Liver (tissue), 9 donors: ENCODE data around the gene C6orf132. TPM values are rescaled to one million over a fixed set of nuclear protein-coding genes. Genes with fewer than 3 reads are reported as not detected.

Experiments used
- DNase-seq: peaks from one replicate; pipeline ENCODE4 v3.0.0-alpha.2; 2017; ENCODE audit warnings: low spot score
- H3K27ac ChIP-seq, 2 donors: one replicate each; pipeline ENCODE4 v1.7.0; 2013; ENCODE audit warnings: inconsistent platforms in 2 of 2, low read length in 2 of 2, control low read depth in 1 of 2, low read depth in 1 of 2, mild to moderate bottlenecking in 1 of 2
- H3K27me3 ChIP-seq, 4 donors: one replicate each; pipeline versions ENCODE4 v1.6.1 to v1.7.0; 2013; ENCODE audit warnings: low read length in 3 of 4, inconsistent platforms in 1 of 4, mild to moderate bottlenecking in 1 of 4, moderate library complexity in 1 of 4; ENCODE audit not compliant: control insufficient read depth in 4 of 4, insufficient read depth in 4 of 4
- H3K36me3 ChIP-seq, 4 donors: one replicate each; pipeline versions ENCODE4 v1.6.1 to v1.7.0; 2013; ENCODE audit warnings: low read length in 3 of 4, mild to moderate bottlenecking in 3 of 4, low read depth in 1 of 4, moderate library complexity in 1 of 4; ENCODE audit not compliant: control insufficient read depth in 4 of 4, insufficient read depth in 3 of 4
- H3K4me1 ChIP-seq, 4 donors: one replicate each; pipeline versions ENCODE4 v1.6.1 to v1.7.0; 2013; ENCODE audit warnings: low read length in 3 of 4, mild to moderate bottlenecking in 3 of 4, moderate library complexity in 1 of 4; ENCODE audit not compliant: control insufficient read depth in 4 of 4, insufficient read depth in 4 of 4
- H3K4me3 ChIP-seq, 3 donors: one replicate each; pipeline versions ENCODE4 v1.6.1 to v1.7.0; 2013; ENCODE audit warnings: low read length in 3 of 3, control low read depth in 1 of 3, low read depth in 1 of 3, mild to moderate bottlenecking in 1 of 3
- H3K9ac ChIP-seq, 2 donors: one replicate each; pipeline ENCODE4 v1.7.0; 2013; ENCODE audit warnings: low read length in 2 of 2, mild to moderate bottlenecking in 2 of 2, moderate library complexity in 2 of 2, control low read depth in 1 of 2, low read depth in 1 of 2
- H3K9me3 ChIP-seq, 4 donors: one replicate each; pipeline versions ENCODE4 v1.6.1 to v1.7.0; 2013; ENCODE audit warnings: low read length in 3 of 4; ENCODE audit not compliant: control insufficient read depth in 4 of 4
- CTCF ChIP-seq: fragments of 150-350 bp; IDR thresholded peaks from 2 replicates; pipeline ENCODE4 v1.5.1; 2017; ENCODE audit warnings: improper control_type of control experiment, low read depth, low read length; ENCODE audit not compliant: missing input control
- EGR1 ChIP-seq, 2 donors: IDR thresholded peaks; 2 replicates each; pipeline ENCODE4 v1.6.1; 2016 to 2018; ENCODE audit warnings: antibody characterized with exemption in 2 of 2, low read depth in 2 of 2
- FOXA1 ChIP-seq: IDR thresholded peaks from 2 replicates; pipeline ENCODE4 v1.6.1; 2016; ENCODE audit warnings: antibody characterized with exemption
- FOXA2 ChIP-seq: IDR thresholded peaks from 2 replicates; pipeline ENCODE4 v1.6.1; 2016; ENCODE audit warnings: antibody characterized with exemption
- GABPA ChIP-seq, 2 donors: IDR thresholded peaks in 1 of 2; conservative IDR thresholded peaks in 1 of 2; 2 replicates each; pipeline ENCODE4 v1.6.1; 2016; ENCODE audit warnings: antibody characterized with exemption in 2 of 2, mild to moderate bottlenecking in 1 of 2, moderate library complexity in 1 of 2
- HNF4A ChIP-seq, 2 donors: conservative IDR thresholded peaks; 2 replicates each; pipeline ENCODE4 v1.6.1; 2016; ENCODE audit warnings: antibody characterized with exemption in 2 of 2, mild to moderate bottlenecking in 2 of 2
- HNF4G ChIP-seq: IDR thresholded peaks from 2 replicates; pipeline ENCODE4 v1.6.1; 2016; ENCODE audit warnings: antibody characterized with exemption
- JUND ChIP-seq, 2 donors: IDR thresholded peaks; 2 replicates each; pipeline ENCODE4 v1.6.1; 2016; ENCODE audit warnings: antibody characterized with exemption in 2 of 2
- NR2F2 ChIP-seq: IDR thresholded peaks from 2 replicates; pipeline ENCODE4 v1.6.1; 2016; ENCODE audit warnings: antibody characterized with exemption
- RAD21 ChIP-seq, 2 donors: IDR thresholded peaks; 2 replicates each; pipeline ENCODE4 v1.6.1; 2016; ENCODE audit warnings: antibody characterized with exemption in 2 of 2, mild to moderate bottlenecking in 2 of 2
- REST ChIP-seq: IDR thresholded peaks from 2 replicates; pipeline ENCODE4 v1.6.1; 2016; ENCODE audit warnings: antibody characterized with exemption, mild to moderate bottlenecking
- RXRA ChIP-seq, 2 donors: IDR thresholded peaks; 2 replicates each; pipeline ENCODE4 v1.6.1; 2017 to 2018; ENCODE audit warnings: antibody characterized with exemption in 2 of 2, mild to moderate bottlenecking in 1 of 2
- SP1 ChIP-seq: IDR thresholded peaks from 2 replicates; pipeline ENCODE4 v1.6.1; 2018; ENCODE audit warnings: antibody characterized with exemption, mild to moderate bottlenecking
- TAF1 ChIP-seq: conservative IDR thresholded peaks from 2 replicates; pipeline ENCODE4 v1.6.1; 2016; ENCODE audit warnings: antibody characterized with exemption, mild to moderate bottlenecking
- YY1 ChIP-seq: IDR thresholded peaks from 2 replicates; pipeline ENCODE4 v1.6.1; 2016; ENCODE audit warnings: antibody characterized with exemption, mild to moderate bottlenecking
- ZBTB33 ChIP-seq: IDR thresholded peaks from 2 replicates; pipeline ENCODE4 v1.6.1; 2016; ENCODE audit warnings: antibody characterized with exemption
- WGBS: extraction: QIAGEN DNeasy Blood & Tissue Kit; methylation state at CpG from one replicate; pipeline ENCODE4 v1.1.7; 2013; 5-methylcytosine and 5-hydroxymethylcytosine counted together
- polyA plus RNA-seq, 2 donors: library from polyadenylated mRNA; stranded (reverse) in 1 of 2; unstranded in 1 of 2; fragments of 200-250 nt in 1 of 2; fragments of >200 nt in 1 of 2; fragmentation: Nextera tagmentation in 1 of 2; extraction: Ambion mirVana in 1 of 2; gene quantifications; one replicate each; pipeline versions ENCODE4 v1.2.1 to v1.2.3, GENCODE V29; 2013 to 2015
- total RNA-seq, 2 donors: library from RNA; depleted of rRNA; stranded (reverse); fragments of >200 nt; gene quantifications; one replicate each; pipeline ENCODE4 v1.2.3, GENCODE V29; 2014
- TF ChIP-seq, protein P1 (sequence below): IDR thresholded peaks from 2 replicates; pipeline ENCODE4 v1.6.1; 2016; ENCODE audit warnings: antibody characterized with exemption
- TF ChIP-seq, protein P2 (sequence below): IDR thresholded peaks from 2 replicates; pipeline ENCODE4 v1.6.1; 2016; ENCODE audit warnings: antibody characterized with exemption
- donor health status: healthy.
- donor health status: healthy.
- donor health status: healthy.
- donor health status: healthy.
- donor health status: healthy.

Gene C6orf132
- total and polyA plus RNA-seq, 4 donors, result 0.07 to 0.25 (median 0.24) TPM; not detected in 1

DNA sequence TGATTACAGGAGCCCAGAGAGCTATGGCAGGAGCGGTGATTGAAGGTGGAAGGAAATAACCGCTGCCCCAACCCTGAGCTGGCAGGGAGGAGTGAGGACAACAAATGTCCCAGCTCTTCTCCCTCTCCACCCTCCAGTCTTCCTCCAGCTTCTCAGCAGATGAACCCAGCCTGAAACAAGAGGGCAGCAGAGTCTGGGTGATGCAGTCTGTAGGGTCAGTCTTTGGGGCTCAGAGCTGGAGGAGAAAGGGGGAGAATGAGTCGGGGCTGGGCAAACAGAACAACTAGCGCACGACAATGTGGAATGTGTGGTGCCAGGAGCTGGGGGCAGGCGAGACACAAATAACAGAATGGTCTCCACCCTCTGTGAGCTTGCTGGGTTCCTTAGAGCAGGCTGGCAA, 26.2 kb upstream of the C6orf132 start:
- Histone ChIP-seq H3K9ac (no peak overlapping the region), H3K27ac (no peak overlapping the region), H3K27me3 (no peaks in the 10 kb centered on the region), H3K36me3 (no peaks in the 10 kb centered on the region), H3K4me3 (no peak overlapping the region), H3K9me3 (no peaks in the 10 kb centered on the region), H3K4me1 (no peaks in the 10 kb centered on the region)
- WGBS, result 82% methylated on average over 6 of the region's 6 CpGs
- no peak for DNase-seq
- no peak for TF ChIP-seq TAF1
- no peak for TF ChIP-seq FOXA2
- no peak for TF ChIP-seq JUND (IDR thresholded peaks at IDR 0.05)
- no peak for TF ChIP-seq GABPA (IDR thresholded peaks at IDR 0.05 in 1 of 2, conservative IDR thresholded peaks at IDR 0.05 in 1 of 2)
- TF ChIP-seq, protein P1, sequence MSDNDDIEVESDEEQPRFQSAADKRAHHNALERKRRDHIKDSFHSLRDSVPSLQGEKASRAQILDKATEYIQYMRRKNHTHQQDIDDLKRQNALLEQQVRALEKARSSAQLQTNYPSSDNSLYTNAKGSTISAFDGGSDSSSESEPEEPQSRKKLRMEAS, result no peak
- no peak for TF ChIP-seq FOXA1
- TF ChIP-seq REST, result no peak
- no peak for TF ChIP-seq YY1
- TF ChIP-seq ZBTB33, result no peak
- no peak for TF ChIP-seq NR2F2
- TF ChIP-seq EGR1 (IDR thresholded peaks at IDR 0.05; ENCODE audit: low read depth in 2 of 2), result no peak
- TF ChIP-seq HNF4G, result no peak
- TF ChIP-seq, protein P2, sequence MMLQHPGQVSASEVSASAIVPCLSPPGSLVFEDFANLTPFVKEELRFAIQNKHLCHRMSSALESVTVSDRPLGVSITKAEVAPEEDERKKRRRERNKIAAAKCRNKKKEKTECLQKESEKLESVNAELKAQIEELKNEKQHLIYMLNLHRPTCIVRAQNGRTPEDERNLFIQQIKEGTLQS, result no peak
- TF ChIP-seq HNF4A (conservative IDR thresholded peaks at IDR 0.05), result no peak
- no peak for TF ChIP-seq SP1
- no peak for TF ChIP-seq RAD21 (IDR thresholded peaks at IDR 0.05)
- no peak for TF ChIP-seq CTCF
- no peak for TF ChIP-seq RXRA (IDR thresholded peaks at IDR 0.05)
